ENCODE results near the gene COQ8A.

Gene COQ8A

GRCh38 chr1:226973371-226973897 is 33.3 kb downstream of the COQ8A start:
- DNase-seq (ENCODE audit: low read depth in 2 of 2): no peak

GRCh38 chr1:226973898-226974543 is 33.9 kb downstream of the COQ8A start:
- no peak for DNase-seq (ENCODE audit: low read depth in 2 of 2)

- no peak for DNase-seq (ENCODE audit: low read depth in 2 of 2)
Observed at GRCh38 chr1:226974544-226975258, 34.6 kb downstream of the COQ8A start.

GRCh38 chr1:226975259-226976250 is 35.5 kb downstream of the COQ8A start:
- no peak for DNase-seq (ENCODE audit: low read depth in 2 of 2)

GRCh38 chr1:226976276-226976977 is 36.3 kb downstream of the COQ8A start:
- DNase-seq (ENCODE audit: low read depth in 2 of 2): no peak

- DNase-seq (ENCODE audit: low read depth in 2 of 2): no peak
Observed at GRCh38 chr1:226976978-226977642, 37.0 kb downstream of the COQ8A start.

- DNase-seq (ENCODE audit: low read depth in 2 of 2): no peak
Observed at GRCh38 chr1:226977643-226978431, 37.7 kb downstream of the COQ8A start.

- DNase-seq (ENCODE audit: low read depth in 2 of 2): no peak
Observed at GRCh38 chr1:226978432-226979114, 38.5 kb downstream of the COQ8A start.

GRCh38 chr1:226979115-226979516 is 39.0 kb downstream of the COQ8A start:
- DNase-seq (ENCODE audit: low read depth in 2 of 2): no peak

GRCh38 chr1:226979517-226980121 is 39.5 kb downstream of the COQ8A start:
- no peak for DNase-seq (ENCODE audit: low read depth in 2 of 2)

- DNase-seq (ENCODE audit: low read depth in 2 of 2): no peak
Observed at GRCh38 chr1:226980122-226980560, 40.0 kb downstream of the COQ8A start.

- no peak for DNase-seq (ENCODE audit: low read depth in 2 of 2)
Observed at GRCh38 chr1:226980565-226981385, 40.7 kb downstream of the COQ8A start.

- no peak for DNase-seq (ENCODE audit: low read depth in 2 of 2)
Observed at GRCh38 chr1:226981386-226981817, 41.3 kb downstream of the COQ8A start.

- no peak for DNase-seq (ENCODE audit: low read depth in 2 of 2)
Observed at GRCh38 chr1:226981838-226982237, 41.7 kb downstream of the COQ8A start.

- DNase-seq (ENCODE audit: low read depth in 2 of 2): no peak
Observed at GRCh38 chr1:226982451-226983177, 42.5 kb downstream of the COQ8A start.

GRCh38 chr1:226983247-226983991 is 43.3 kb downstream of the COQ8A start:
- no peak for DNase-seq (ENCODE audit: low read depth in 2 of 2)

- DNase-seq (ENCODE audit: low read depth in 2 of 2): no peak
Observed at GRCh38 chr1:226983992-226984364, 43.9 kb downstream of the COQ8A start.
